ENCODE measurements around the gene CSRNP2.

The CSRNP2 gene

DNA sequence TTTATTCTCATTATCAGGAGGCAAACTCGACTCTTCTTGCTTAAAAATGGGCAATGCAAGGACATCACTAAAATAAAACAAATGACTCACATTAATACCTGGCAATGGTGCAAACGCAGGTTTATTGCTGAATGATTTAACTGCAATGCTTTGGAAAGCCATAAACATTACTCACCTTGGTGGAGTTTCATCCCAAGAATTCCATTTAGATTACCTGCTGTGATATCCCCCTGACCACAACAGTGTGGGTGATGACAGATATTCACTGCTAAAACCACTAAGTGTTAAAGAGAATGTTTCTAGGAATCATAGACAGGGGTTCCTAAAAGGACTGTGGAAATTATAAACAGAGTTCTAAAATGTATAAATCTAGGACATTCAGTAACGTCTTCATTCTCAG, 35.3 kb upstream of the CSRNP2 start:
- Histone ChIP-seq H3K9ac (no peak overlapping the region), H2AFZ (ENCODE audit: low read depth) (no peak overlapping the region), H3K4me2 (no peak overlapping the region), H4K20me1 (ENCODE audit: insufficient read depth) (no peaks in the 10 kb centered on the region), H3K4me1 (ENCODE audit: low read depth, poor library complexity, severe bottlenecking) (no peaks in the 10 kb centered on the region), H3K27me3 (ENCODE audit: insufficient read depth, low read depth) (no peaks in the 10 kb centered on the region), H3K27ac (no peak overlapping the region), H3K4me3 (IDR thresholded peaks at IDR 0.05; ENCODE audit: insufficient read depth, low read depth, low read length) (no peak overlapping the region), H3K36me3 (ENCODE audit: insufficient read depth) (no peaks in the 10 kb centered on the region), H3K79me2 (ENCODE audit: insufficient read depth, low read depth) (no peaks in the 10 kb centered on the region)
- TF ChIP-seq, protein P1, sequence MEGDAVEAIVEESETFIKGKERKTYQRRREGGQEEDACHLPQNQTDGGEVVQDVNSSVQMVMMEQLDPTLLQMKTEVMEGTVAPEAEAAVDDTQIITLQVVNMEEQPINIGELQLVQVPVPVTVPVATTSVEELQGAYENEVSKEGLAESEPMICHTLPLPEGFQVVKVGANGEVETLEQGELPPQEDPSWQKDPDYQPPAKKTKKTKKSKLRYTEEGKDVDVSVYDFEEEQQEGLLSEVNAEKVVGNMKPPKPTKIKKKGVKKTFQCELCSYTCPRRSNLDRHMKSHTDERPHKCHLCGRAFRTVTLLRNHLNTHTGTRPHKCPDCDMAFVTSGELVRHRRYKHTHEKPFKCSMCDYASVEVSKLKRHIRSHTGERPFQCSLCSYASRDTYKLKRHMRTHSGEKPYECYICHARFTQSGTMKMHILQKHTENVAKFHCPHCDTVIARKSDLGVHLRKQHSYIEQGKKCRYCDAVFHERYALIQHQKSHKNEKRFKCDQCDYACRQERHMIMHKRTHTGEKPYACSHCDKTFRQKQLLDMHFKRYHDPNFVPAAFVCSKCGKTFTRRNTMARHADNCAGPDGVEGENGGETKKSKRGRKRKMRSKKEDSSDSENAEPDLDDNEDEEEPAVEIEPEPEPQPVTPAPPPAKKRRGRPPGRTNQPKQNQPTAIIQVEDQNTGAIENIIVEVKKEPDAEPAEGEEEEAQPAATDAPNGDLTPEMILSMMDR (conservative IDR thresholded peaks at IDR 0.05; ENCODE audit: low read depth, low read length): no peak

DNA sequence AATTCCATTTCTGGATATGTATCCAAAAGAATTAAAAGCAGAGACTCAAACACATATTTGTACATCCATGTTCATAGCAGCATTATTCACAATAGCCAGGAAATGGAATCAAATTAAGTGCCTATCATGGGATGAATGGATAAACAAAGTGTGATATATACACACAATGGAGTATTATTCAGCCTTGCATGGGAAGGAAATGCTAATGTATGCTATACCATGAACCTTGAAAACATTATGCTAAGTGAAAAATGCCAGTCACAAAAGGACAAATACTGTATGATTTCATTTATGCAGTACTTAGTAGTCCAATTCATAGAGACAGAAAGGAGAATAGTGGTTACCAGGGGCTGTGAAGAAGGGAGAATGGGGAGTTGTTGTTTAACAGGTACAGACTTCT, 32.1 kb upstream of the CSRNP2 start:
- Histone ChIP-seq H3K79me2 (ENCODE audit: insufficient read depth, low read depth) (no peaks in the 10 kb centered on the region), H3K9ac (no peak overlapping the region), H3K4me2 (no peak overlapping the region), H4K20me1 (ENCODE audit: insufficient read depth) (no peaks in the 10 kb centered on the region), H2AFZ (ENCODE audit: low read depth) (no peak overlapping the region), H3K4me1 (ENCODE audit: low read depth, poor library complexity, severe bottlenecking) (no peaks in the 10 kb centered on the region), H3K4me3 (IDR thresholded peaks at IDR 0.05; ENCODE audit: insufficient read depth, low read depth, low read length) (no peak overlapping the region), H3K27me3 (ENCODE audit: insufficient read depth, low read depth) (no peaks in the 10 kb centered on the region), H3K36me3 (ENCODE audit: insufficient read depth) (no peaks in the 10 kb centered on the region), H3K27ac (no peak overlapping the region)
- TF ChIP-seq, protein P1 (conservative IDR thresholded peaks at IDR 0.05; ENCODE audit: low read depth, low read length): no peak

GRCh38 chr12:51108136-51108535, 24.7 kb upstream of the CSRNP2 start:
- Histone ChIP-seq H2AFZ (ENCODE audit: low read depth) (no peak overlapping the region), H4K20me1 (ENCODE audit: insufficient read depth) (no peaks in the 10 kb centered on the region)

DNA sequence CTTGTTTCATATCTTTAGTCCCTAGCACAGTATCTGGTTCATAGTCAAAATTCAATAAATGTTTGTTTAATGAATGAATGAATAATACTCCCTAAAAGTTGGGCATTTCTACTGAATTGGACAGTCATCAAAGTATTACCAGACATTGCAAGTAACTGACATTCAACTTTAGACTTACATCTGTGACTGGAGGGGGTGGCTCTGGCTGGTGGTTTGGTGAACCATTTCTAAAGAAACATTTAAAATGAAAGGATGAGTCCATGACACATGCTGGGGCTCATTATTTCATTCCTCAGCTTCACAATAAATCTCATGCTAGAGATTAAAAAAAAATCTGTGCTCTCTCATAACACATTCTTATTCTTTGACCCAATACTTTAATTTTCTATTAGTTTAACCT, 20.6 kb upstream of the CSRNP2 start:
- H3K27me3 ChIP-seq (ENCODE audit: insufficient read depth, low read depth): no peaks in the 10 kb centered on the region
- H3K79me2 ChIP-seq (ENCODE audit: insufficient read depth, low read depth): no peaks in the 10 kb centered on the region
- no peaks in the 10 kb centered on the region for H3K36me3 ChIP-seq (ENCODE audit: insufficient read depth)
- no peaks in the 10 kb centered on the region for H4K20me1 ChIP-seq (ENCODE audit: insufficient read depth)
- no peaks in the 10 kb centered on the region for H3K4me1 ChIP-seq (ENCODE audit: low read depth, poor library complexity, severe bottlenecking)
- no peak overlapping the region for H3K4me2 ChIP-seq
- H2AFZ ChIP-seq (ENCODE audit: low read depth): no peak overlapping the region
- H3K4me3 ChIP-seq (IDR thresholded peaks at IDR 0.05; ENCODE audit: insufficient read depth, low read depth, low read length): no peak overlapping the region
- H3K27ac ChIP-seq: no peak overlapping the region
- no peak overlapping the region for H3K9ac ChIP-seq
- TF ChIP-seq, protein P1 (conservative IDR thresholded peaks at IDR 0.05; ENCODE audit: low read depth, low read length): no peak

More at GRCh38 chr12:51108136-51108535, 24.7 kb upstream of the CSRNP2 start:
- H3K9ac ChIP-seq: no peak overlapping the region
- no peaks in the 10 kb centered on the region for H3K79me2 ChIP-seq (ENCODE audit: insufficient read depth, low read depth)
- TF ChIP-seq, protein P1 (conservative IDR thresholded peaks at IDR 0.05; ENCODE audit: low read depth, low read length): no peak
- no peak overlapping the region for H3K4me3 ChIP-seq (IDR thresholded peaks at IDR 0.05; ENCODE audit: insufficient read depth, low read depth, low read length)
- H3K27me3 ChIP-seq (ENCODE audit: insufficient read depth, low read depth): no peaks in the 10 kb centered on the region
- no peak overlapping the region for H3K4me2 ChIP-seq
- no peaks in the 10 kb centered on the region for H3K4me1 ChIP-seq (ENCODE audit: low read depth, poor library complexity, severe bottlenecking)
- H3K27ac ChIP-seq: no peak overlapping the region
- H3K36me3 ChIP-seq (ENCODE audit: insufficient read depth): no peaks in the 10 kb centered on the region

All from KMS-11 (cell line).